GM21529 (cell line): ENCODE measurements around the gene LIN52.

ENCODE experiments used
- ATAC-seq: cut with Tn5 transposase; IDR thresholded peaks from one replicate; pipeline ENCODE4 v1.9.1; 2021; ENCODE audit not compliant: unreplicated experiment

The LIN52 gene

GRCh38 chr14:74231784-74232183 lies 147.0 kb downstream of the LIN52 start:
- ATAC-seq = no peak

GRCh38 chr14:74235017-74235416 lies 150.3 kb downstream of the LIN52 start:
- ATAC-seq = no peak

GRCh38 chr14:74237441-74237840 lies 152.7 kb downstream of the LIN52 start:
- no peak for ATAC-seq

- ATAC-seq = no peak
Measured at GRCh38 chr14:74238974-74239847, 154.5 kb downstream of the LIN52 start, which contains the start of gene VSX2. Gene VSX2, plus strand, starts transcription at chr14:74239449. Its CDS starts 113 bp downstream, at chr14:74239562.

GRCh38 chr14:74239848-74240793 lies 155.4 kb downstream of the LIN52 start:
- ATAC-seq = no peak

- ATAC-seq = no peak
Measured at GRCh38 chr14:74240794-74241651, 156.3 kb downstream of the LIN52 start.

- no peak for ATAC-seq
Measured at GRCh38 chr14:74241652-74242017, 156.9 kb downstream of the LIN52 start.

GRCh38 chr14:74242021-74242779 lies 157.4 kb downstream of the LIN52 start:
- ATAC-seq = no peak

GRCh38 chr14:74242780-74243042 lies 158.0 kb downstream of the LIN52 start:
- ATAC-seq = no peak

GRCh38 chr14:74243051-74243450 lies 158.3 kb downstream of the LIN52 start:
- no peak for ATAC-seq

- no peak for ATAC-seq
Measured at GRCh38 chr14:74244115-74244514, 159.4 kb downstream of the LIN52 start.

GRCh38 chr14:74245292-74245691 lies 160.5 kb downstream of the LIN52 start:
- ATAC-seq = no peak

GRCh38 chr14:74246542-74246941 lies 161.8 kb downstream of the LIN52 start:
- no peak for ATAC-seq

GRCh38 chr14:74248017-74248416 lies 163.3 kb downstream of the LIN52 start:
- no peak for ATAC-seq

GRCh38 chr14:74249433-74250375 lies 164.9 kb downstream of the LIN52 start:
- ATAC-seq = no peak
